GM12878 (cell line): Measurements from ENCODE around the gene CAPS. TPM values are rescaled to one million over a fixed set of nuclear protein-coding genes. Genes with fewer than 3 reads are reported as not detected.

Experiments
- ATAC-seq: fragments of 200-7000 bp; cut with Tn5 transposase; 3 replicates; pipeline ENCODE4 v1.9.1; 2020; ENCODE audit warnings: mild to moderate bottlenecking, moderate library complexity
- BruUV-seq: library from RNA; stranded (reverse); fragments of 400-500 nt; replicated peaks from 2 replicates; lab custom pipeline; 2021; lab: Mats Ljungman, UMichigan
- CTCF ChIA-PET: fragments of 300-600 bp; sonication (Branson Sonifier 250); formaldehyde crosslinking; extraction: SDS; loops from one replicate; lab custom pipeline; 2021; ENCODE audit warnings: inconsistent platforms; lab: Yijun Ruan, JAX
- POLR2A ChIA-PET: fragments of 350-600 bp; formaldehyde crosslinking; extraction: SDS; loops from one replicate; lab custom pipeline; 2021; ENCODE audit warnings: inconsistent platforms; lab: Charles Lee
- RAD21 ChIA-PET: fragments of 300-600 bp; sonication (Branson Sonifier 250); formaldehyde crosslinking; loops from one replicate; lab custom pipeline; 2023; ENCODE audit warnings: antibody characterized with exemption; ENCODE audit not compliant: unreplicated experiment; lab: Charles Lee
- SMC1A ChIA-PET: fragments of 300-600 bp; sonication (Branson Sonifier 250); formaldehyde crosslinking; loops from one replicate; lab custom pipeline; 2023; ENCODE audit not compliant: unreplicated experiment, uncharacterized antibody; lab: Charles Lee
- DNase-seq: peaks from one replicate; pipeline ENCODE4 v3.0.0-alpha.2; 2011; ENCODE audit warnings: low read depth, low spot score
- FAIRE-seq: peaks from 3 replicates; lab custom pipeline; 2011; peaks lifted over from hg19 to GRCh38; lab: Jason Lieb, UNC
- H2AFZ ChIP-seq: 2 replicates; pipeline ENCODE4 v1.6.0; 2011; ENCODE audit warnings: low read depth, low read length, control low read depth; ENCODE audit not compliant: control insufficient read depth
- H3K27ac ChIP-seq: 2 replicates; pipeline ENCODE4 v1.5.1; 2011; ENCODE audit warnings: control low read depth; ENCODE audit not compliant: control insufficient read depth, insufficient read depth
- H3K27me3 ChIP-seq, 2 experiments: replicated peaks in 1 of 2; 2 replicates each; pipeline versions ENCODE4 v1.6.0 to v1.6.1; 2011; ENCODE audit warnings: low read length in 1 of 2; ENCODE audit not compliant: control insufficient read depth in 2 of 2, insufficient read depth in 2 of 2
- H3K36me3 ChIP-seq, 2 experiments: 2 replicates each; pipeline ENCODE4 v1.5.1; 2011; ENCODE audit warnings: low read length in 1 of 2; ENCODE audit not compliant: control insufficient read depth in 2 of 2, insufficient read depth in 2 of 2
- H3K4me1 ChIP-seq: 2 replicates; pipeline ENCODE4 v1.6.1; 2011; ENCODE audit warnings: mild to moderate bottlenecking, low read length, moderate library complexity, mixed read lengths; ENCODE audit not compliant: control insufficient read depth, insufficient read depth
- H3K4me2 ChIP-seq: 2 replicates; pipeline ENCODE4 v1.6.0; 2011; ENCODE audit warnings: control low read depth; ENCODE audit not compliant: control insufficient read depth, insufficient read depth
- H3K4me3 ChIP-seq: fragments of 200-600 bp; sonication (generic); 2 replicates; pipeline ENCODE4 v1.5.1; 2016
- H3K79me2 ChIP-seq: 2 replicates; pipeline ENCODE4 v1.6.0; 2011; ENCODE audit warnings: low read length; ENCODE audit not compliant: control insufficient read depth, insufficient read depth
- H3K9ac ChIP-seq: 2 replicates; pipeline ENCODE4 v1.8.0; 2011; ENCODE audit warnings: low read length, control low read depth, mixed read lengths; ENCODE audit not compliant: control insufficient read depth, insufficient read depth
- H3K9me3 ChIP-seq: replicated peaks from 3 replicates; pipeline ENCODE4 v1.5.1; 2011; ENCODE audit warnings: mild to moderate bottlenecking, low read length; ENCODE audit not compliant: control insufficient read depth, insufficient read depth
- H4K20me1 ChIP-seq: 2 replicates; pipeline ENCODE4 v1.6.0; 2011; ENCODE audit not compliant: control insufficient read depth, insufficient read depth
- CREM ChIP-seq: IDR thresholded peaks from 2 replicates; pipeline ENCODE4 v1.6.1; 2014; ENCODE audit warnings: antibody characterized with exemption, low read depth
- JUND ChIP-seq: IDR thresholded peaks from 2 replicates; pipeline ENCODE4 v1.6.1; 2012; ENCODE audit warnings: low read depth, mild to moderate bottlenecking, low read length, improper control_type of control experiment, moderate library complexity
- MTA3 ChIP-seq: IDR thresholded peaks from 2 replicates; pipeline ENCODE4 v1.6.1; 2012; ENCODE audit warnings: low read length, inconsistent platforms, borderline replicate concordance
- RAD51 ChIP-seq: fragments of 450-650 bp; IDR thresholded peaks from 2 replicates; pipeline ENCODE4 v1.6.1; 2016; ENCODE audit warnings: moderate library complexity, mild to moderate bottlenecking, inconsistent platforms
- RFX5 ChIP-seq: IDR thresholded peaks from 2 replicates; pipeline ENCODE4 v1.6.1; 2011; ENCODE audit warnings: low read depth, low read length, improper control_type of control experiment
- SIX5 ChIP-seq: IDR thresholded peaks from 2 replicates; pipeline ENCODE4 v1.6.1; 2011; ENCODE audit warnings: mild to moderate bottlenecking, low read depth, low read length, moderate library complexity; ENCODE audit not compliant: severe bottlenecking
- SPI1 ChIP-seq: IDR thresholded peaks from 2 replicates; pipeline ENCODE4 v1.6.1; 2011; ENCODE audit warnings: low read depth, mild to moderate bottlenecking, low read length, moderate library complexity, borderline replicate concordance; ENCODE audit not compliant: insufficient read depth
- TAF1 ChIP-seq: IDR thresholded peaks from 2 replicates; pipeline ENCODE4 v1.6.1; 2011; ENCODE audit warnings: mild to moderate bottlenecking, low read depth, low read length, borderline replicate concordance
- ZNF622 ChIP-seq: fragments of 450-650 bp; IDR thresholded peaks from 2 replicates; pipeline ENCODE4 v1.6.1; 2017; ENCODE audit warnings: mild to moderate bottlenecking, inconsistent platforms
- WGBS: methylation state at CpG from one replicate; pipeline ENCODE4 v1.1.6; 2016; ENCODE audit warnings: low lambda C conversion rate; ENCODE audit not compliant: insufficient replicate concordance, insufficient coverage; ENCODE audit errors: missing lambda C conversion rate; 5-methylcytosine and 5-hydroxymethylcytosine counted together
- in situ Hi-C: fragments of 300-500 bp; cut with MboI; formaldehyde crosslinking; loops from 9 replicates; pipeline ENCODE4 v1.14.3; 2018; ENCODE audit warnings: mixed read lengths
- intact Hi-C: fragments of 100-400 bp; cut with micrococcal nuclease; formaldehyde crosslinking; loops from one replicate; pipeline ENCODE4 v1.14.2; 2022; ENCODE audit not compliant: unreplicated experiment
- polyA plus RNA-seq, 11 experiments: library from polyadenylated mRNA; depleted of rRNA in 4 of 11; unstranded in 6 of 11; stranded (reverse) in 5 of 11; fragments of >200 nt; fragmentation: Nextera tagmentation in 4 of 11; fragmentation: Illumina TruSeq in 1 of 11; extraction: Ambion mirVana in 4 of 11; extraction: Trizol in 1 of 11; gene quantifications; 1 replicate in 1 of 11; 2 replicates in 10 of 11; pipeline versions ENCODE4 v1.2.1 to v1.2.3, GENCODE V29; 2011 to 2016; ENCODE audit warnings: inconsistent platforms in 2 of 11, missing spikeins in 2 of 11, low read depth in 1 of 11
- total RNA-seq, 4 experiments: library from RNA; depleted of rRNA in 3 of 4; stranded (reverse); fragments of >200 nt in 3 of 4; fragmentation: Illumina TruSeq in 1 of 4; extraction: Trizol in 1 of 4; gene quantifications; 2 replicates each; pipeline versions ENCODE4 v1.2.1 to v1.2.3, GENCODE V29; 2013 to 2021
- TF ChIP-seq, protein P1 (sequence below), 3 experiments: IDR thresholded peaks in 2 of 3; conservative IDR thresholded peaks in 1 of 3; 2 replicates each; pipeline ENCODE4 v1.5.1; 2011; ENCODE audit warnings: low read depth in 3 of 3, low read length in 3 of 3, mild to moderate bottlenecking in 3 of 3, control low read depth in 2 of 3, moderate library complexity in 2 of 3, inconsistent platforms in 1 of 3, mixed read lengths in 1 of 3; ENCODE audit not compliant: control insufficient read depth in 2 of 3, insufficient read depth in 1 of 3; ENCODE audit errors: extremely low read depth in 1 of 3
- TF ChIP-seq, protein P2 (sequence below): fragments of 450-650 bp; formaldehyde crosslinking; IDR thresholded peaks from 2 replicates; pipeline ENCODE4 v1.5.0; 2022; ENCODE audit warnings: mild to moderate bottlenecking, missing genetic modification characterization
- TF ChIP-seq, protein P3 (sequence below): IDR thresholded peaks from 2 replicates; pipeline ENCODE4 v1.6.1; 2012; ENCODE audit warnings: low read depth, low read length, improper control_type of control experiment
- TF ChIP-seq, protein P4 (sequence below): fragments of 450-650 bp; IDR thresholded peaks from 2 replicates; pipeline ENCODE4 v1.6.1; 2018; ENCODE audit warnings: mild to moderate bottlenecking, low read depth, moderate library complexity; ENCODE audit not compliant: partially characterized antibody
- TF ChIP-seq, protein P5 (sequence below): IDR thresholded peaks from 2 replicates; pipeline ENCODE4 v1.6.1; 2011; ENCODE audit warnings: low read depth, low read length, improper control_type of control experiment, borderline replicate concordance

Gene CAPS
- total and polyA plus RNA-seq, 10 of the 15 experiments (the other 5 are each of a cell fraction or from before 2014, with no cell fraction given): 0.09 to 6.9 (median 2.9) TPM

GRCh38 chr19:5880604-5881078, 33.4 kb upstream of the CAPS start:
- in situ Hi-C loops (no loop called here), intact Hi-C loops (no loop called here)
- no peak overlapping the region for H2AFZ ChIP-seq
- CTCF ChIA-PET: no interaction called here
- no peaks in the 10 kb centered on the region for H3K4me1 ChIP-seq
- TF ChIP-seq TAF1 (no peak), SIX5 (no peak), ZNF622 (no peak), SPI1 (no peak), RAD51 (no peak), CREM (no peak), RFX5 (no peak), MTA3 (no peak), JUND (no peak)
- TF ChIP-seq, protein P1, sequence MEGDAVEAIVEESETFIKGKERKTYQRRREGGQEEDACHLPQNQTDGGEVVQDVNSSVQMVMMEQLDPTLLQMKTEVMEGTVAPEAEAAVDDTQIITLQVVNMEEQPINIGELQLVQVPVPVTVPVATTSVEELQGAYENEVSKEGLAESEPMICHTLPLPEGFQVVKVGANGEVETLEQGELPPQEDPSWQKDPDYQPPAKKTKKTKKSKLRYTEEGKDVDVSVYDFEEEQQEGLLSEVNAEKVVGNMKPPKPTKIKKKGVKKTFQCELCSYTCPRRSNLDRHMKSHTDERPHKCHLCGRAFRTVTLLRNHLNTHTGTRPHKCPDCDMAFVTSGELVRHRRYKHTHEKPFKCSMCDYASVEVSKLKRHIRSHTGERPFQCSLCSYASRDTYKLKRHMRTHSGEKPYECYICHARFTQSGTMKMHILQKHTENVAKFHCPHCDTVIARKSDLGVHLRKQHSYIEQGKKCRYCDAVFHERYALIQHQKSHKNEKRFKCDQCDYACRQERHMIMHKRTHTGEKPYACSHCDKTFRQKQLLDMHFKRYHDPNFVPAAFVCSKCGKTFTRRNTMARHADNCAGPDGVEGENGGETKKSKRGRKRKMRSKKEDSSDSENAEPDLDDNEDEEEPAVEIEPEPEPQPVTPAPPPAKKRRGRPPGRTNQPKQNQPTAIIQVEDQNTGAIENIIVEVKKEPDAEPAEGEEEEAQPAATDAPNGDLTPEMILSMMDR (IDR thresholded peaks at IDR 0.05 in 2 of 3, conservative IDR thresholded peaks at IDR 0.05 in 1 of 3; ENCODE audit: control insufficient read depth in 2 of 3, extremely low read depth in 1 of 3, insufficient read depth in 1 of 3, low read depth in 3 of 3, low read length in 3 of 3): no peak
- TF ChIP-seq, protein P2, sequence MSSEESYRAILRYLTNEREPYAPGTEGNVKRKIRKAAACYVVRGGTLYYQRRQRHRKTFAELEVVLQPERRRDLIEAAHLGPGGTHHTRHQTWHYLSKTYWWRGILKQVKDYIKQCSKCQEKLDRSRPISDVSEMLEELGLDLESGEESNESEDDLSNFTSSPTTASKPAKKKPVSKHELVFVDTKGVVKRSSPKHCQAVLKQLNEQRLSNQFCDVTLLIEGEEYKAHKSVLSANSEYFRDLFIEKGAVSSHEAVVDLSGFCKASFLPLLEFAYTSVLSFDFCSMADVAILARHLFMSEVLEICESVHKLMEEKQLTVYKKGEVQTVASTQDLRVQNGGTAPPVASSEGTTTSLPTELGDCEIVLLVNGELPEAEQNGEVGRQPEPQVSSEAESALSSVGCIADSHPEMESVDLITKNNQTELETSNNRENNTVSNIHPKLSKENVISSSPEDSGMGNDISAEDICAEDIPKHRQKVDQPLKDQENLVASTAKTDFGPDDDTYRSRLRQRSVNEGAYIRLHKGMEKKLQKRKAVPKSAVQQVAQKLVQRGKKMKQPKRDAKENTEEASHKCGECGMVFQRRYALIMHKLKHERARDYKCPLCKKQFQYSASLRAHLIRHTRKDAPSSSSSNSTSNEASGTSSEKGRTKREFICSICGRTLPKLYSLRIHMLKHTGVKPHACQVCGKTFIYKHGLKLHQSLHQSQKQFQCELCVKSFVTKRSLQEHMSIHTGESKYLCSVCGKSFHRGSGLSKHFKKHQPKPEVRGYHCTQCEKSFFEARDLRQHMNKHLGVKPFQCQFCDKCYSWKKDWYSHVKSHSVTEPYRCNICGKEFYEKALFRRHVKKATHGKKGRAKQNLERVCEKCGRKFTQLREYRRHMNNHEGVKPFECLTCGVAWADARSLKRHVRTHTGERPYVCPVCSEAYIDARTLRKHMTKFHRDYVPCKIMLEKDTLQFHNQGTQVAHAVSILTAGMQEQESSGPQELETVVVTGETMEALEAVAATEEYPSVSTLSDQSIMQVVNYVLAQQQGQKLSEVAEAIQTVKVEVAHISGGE (CRISPR knock-in tag): no peak
- TF ChIP-seq, protein P3, sequence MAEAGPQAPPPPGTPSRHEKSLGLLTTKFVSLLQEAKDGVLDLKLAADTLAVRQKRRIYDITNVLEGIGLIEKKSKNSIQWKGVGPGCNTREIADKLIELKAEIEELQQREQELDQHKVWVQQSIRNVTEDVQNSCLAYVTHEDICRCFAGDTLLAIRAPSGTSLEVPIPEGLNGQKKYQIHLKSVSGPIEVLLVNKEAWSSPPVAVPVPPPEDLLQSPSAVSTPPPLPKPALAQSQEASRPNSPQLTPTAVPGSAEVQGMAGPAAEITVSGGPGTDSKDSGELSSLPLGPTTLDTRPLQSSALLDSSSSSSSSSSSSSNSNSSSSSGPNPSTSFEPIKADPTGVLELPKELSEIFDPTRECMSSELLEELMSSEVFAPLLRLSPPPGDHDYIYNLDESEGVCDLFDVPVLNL: no peak
- TF ChIP-seq, protein P4, sequence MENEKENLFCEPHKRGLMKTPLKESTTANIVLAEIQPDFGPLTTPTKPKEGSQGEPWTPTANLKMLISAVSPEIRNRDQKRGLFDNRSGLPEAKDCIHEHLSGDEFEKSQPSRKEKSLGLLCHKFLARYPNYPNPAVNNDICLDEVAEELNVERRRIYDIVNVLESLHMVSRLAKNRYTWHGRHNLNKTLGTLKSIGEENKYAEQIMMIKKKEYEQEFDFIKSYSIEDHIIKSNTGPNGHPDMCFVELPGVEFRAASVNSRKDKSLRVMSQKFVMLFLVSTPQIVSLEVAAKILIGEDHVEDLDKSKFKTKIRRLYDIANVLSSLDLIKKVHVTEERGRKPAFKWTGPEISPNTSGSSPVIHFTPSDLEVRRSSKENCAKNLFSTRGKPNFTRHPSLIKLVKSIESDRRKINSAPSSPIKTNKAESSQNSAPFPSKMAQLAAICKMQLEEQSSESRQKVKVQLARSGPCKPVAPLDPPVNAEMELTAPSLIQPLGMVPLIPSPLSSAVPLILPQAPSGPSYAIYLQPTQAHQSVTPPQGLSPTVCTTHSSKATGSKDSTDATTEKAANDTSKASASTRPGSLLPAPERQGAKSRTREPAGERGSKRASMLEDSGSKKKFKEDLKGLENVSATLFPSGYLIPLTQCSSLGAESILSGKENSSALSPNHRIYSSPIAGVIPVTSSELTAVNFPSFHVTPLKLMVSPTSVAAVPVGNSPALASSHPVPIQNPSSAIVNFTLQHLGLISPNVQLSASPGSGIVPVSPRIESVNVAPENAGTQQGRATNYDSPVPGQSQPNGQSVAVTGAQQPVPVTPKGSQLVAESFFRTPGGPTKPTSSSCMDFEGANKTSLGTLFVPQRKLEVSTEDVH: no peak
- TF ChIP-seq, protein P5, sequence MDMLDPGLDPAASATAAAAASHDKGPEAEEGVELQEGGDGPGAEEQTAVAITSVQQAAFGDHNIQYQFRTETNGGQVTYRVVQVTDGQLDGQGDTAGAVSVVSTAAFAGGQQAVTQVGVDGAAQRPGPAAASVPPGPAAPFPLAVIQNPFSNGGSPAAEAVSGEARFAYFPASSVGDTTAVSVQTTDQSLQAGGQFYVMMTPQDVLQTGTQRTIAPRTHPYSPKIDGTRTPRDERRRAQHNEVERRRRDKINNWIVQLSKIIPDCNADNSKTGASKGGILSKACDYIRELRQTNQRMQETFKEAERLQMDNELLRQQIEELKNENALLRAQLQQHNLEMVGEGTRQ: no peak
- no peak for ATAC-seq
- no peak for DNase-seq
- no peak overlapping the region for H3K9ac ChIP-seq
- POLR2A ChIA-PET: no interaction called here
- H3K27me3 ChIP-seq: no peaks in the 10 kb centered on the region
- BruUV-seq: no TSS peak
- H3K4me2 ChIP-seq: no peak overlapping the region
- RAD21 ChIA-PET: no interaction called here
- no peaks in the 10 kb centered on the region for H3K9me3 ChIP-seq
- H3K36me3 ChIP-seq: no peaks in the 10 kb centered on the region
- no peak for FAIRE-seq
- H3K79me2 ChIP-seq: no peaks in the 10 kb centered on the region
- WGBS: 39% methylated on average over 12 of the region's 15 CpGs
- no peak overlapping the region for H3K4me3 ChIP-seq
- no peaks in the 10 kb centered on the region for H4K20me1 ChIP-seq
- SMC1A ChIA-PET: no interaction called here
- no peak overlapping the region for H3K27ac ChIP-seq
